HUES64 (cell line): ENCODE results near the gene DACT1.

Source experiments
- H3K27ac ChIP-seq: 2 replicates; pipeline ENCODE4 v1.7.0; 2013; ENCODE audit warnings: low read depth, low read length, inconsistent platforms
- H3K27me3 ChIP-seq: 2 replicates; pipeline ENCODE4 v1.6.1; 2013; ENCODE audit warnings: mild to moderate bottlenecking, low read length; ENCODE audit not compliant: insufficient read depth
- H3K36me3 ChIP-seq: 2 replicates; pipeline ENCODE4 v1.6.1; 2013; ENCODE audit warnings: mild to moderate bottlenecking, low read length; ENCODE audit not compliant: insufficient read depth
- H3K4me1 ChIP-seq: 2 replicates; pipeline ENCODE4 v1.6.1; 2013; ENCODE audit warnings: mild to moderate bottlenecking, low read length, moderate library complexity; ENCODE audit not compliant: insufficient read depth
- H3K4me3 ChIP-seq: 2 replicates; pipeline ENCODE4 v1.5.1; 2013; ENCODE audit warnings: mild to moderate bottlenecking, low read length, moderate library complexity
- H3K9ac ChIP-seq: 2 replicates; pipeline ENCODE4 v1.6.1; 2013; ENCODE audit warnings: mild to moderate bottlenecking, low read depth, low read length
- H3K9me3 ChIP-seq: 2 replicates; pipeline ENCODE4 v1.6.1; 2013; ENCODE audit warnings: low read depth, low read length; ENCODE audit not compliant: insufficient read depth
- WGBS: fragments of 150-250, 120-280 bp; methylation state at CpG from one replicate; pipeline ENCODE4 v1.1.7; 2013; ENCODE audit warnings: missing lambda C conversion rate; 5-methylcytosine and 5-hydroxymethylcytosine counted together

DACT1 gene

GRCh38 chr14:58693048-58693447 is 55.3 kb downstream of the DACT1 start:
- 78% methylated on average over 4 of the region's 4 CpGs for WGBS
- H3K9me3 ChIP-seq = peaks cover 8% of the 10 kb centered on the region
- peaks cover 9% of the 10 kb centered on the region for H3K4me1 ChIP-seq
- H3K4me3 ChIP-seq = no peak overlapping the region
- no peaks in the 10 kb centered on the region for H3K36me3 ChIP-seq
- H3K27ac ChIP-seq = no peak overlapping the region
- H3K27me3 ChIP-seq = no peaks in the 10 kb centered on the region
- H3K9ac ChIP-seq = no peak overlapping the region

GRCh38 chr14:58695514-58695913 is 57.8 kb downstream of the DACT1 start:
- Histone ChIP-seq H3K27me3 (no peaks in the 10 kb centered on the region), H3K4me3 (no peak overlapping the region), H3K4me1 (peaks cover 16% of the 10 kb centered on the region), H3K36me3 (no peaks in the 10 kb centered on the region), H3K9me3 (no peaks in the 10 kb centered on the region), H3K9ac (no peak overlapping the region), H3K27ac (no peak overlapping the region)
- 100% methylated on average over 1 of the region's 1 CpG for WGBS

DNA sequence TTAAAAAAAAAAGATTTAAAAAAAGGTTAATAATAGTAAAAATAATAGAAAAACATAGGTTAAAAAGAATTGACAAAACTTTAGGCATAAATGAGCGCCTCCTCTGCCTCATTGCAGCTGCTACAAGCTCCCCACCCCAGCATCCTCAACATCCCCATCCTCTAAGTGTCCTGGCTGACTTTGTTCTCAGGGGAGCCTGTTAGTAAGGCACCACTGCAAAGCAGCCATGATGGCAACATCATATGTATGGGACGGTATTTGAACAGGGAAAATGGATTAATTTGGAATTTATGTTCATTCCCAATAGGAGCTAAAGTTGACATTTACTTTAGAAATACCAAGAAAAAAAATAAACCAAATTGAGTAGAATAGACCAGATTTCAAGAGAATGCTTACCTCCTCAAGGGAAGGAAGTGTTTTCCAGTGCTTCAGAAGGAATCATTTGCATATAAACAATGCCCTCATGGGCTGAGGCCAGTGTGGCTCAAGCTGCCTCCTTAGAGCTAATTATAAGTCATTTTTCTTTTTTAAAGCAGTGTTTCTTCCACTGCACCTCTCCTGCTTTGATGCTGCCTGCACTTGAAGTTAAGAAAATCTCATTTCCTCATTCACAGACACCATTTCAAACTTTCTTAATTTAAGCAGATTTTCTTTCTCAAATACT is 59.6 kb downstream of the DACT1 start:
- H3K4me1 ChIP-seq = peaks cover 16% of the 10 kb centered on the region
- no peaks in the 10 kb centered on the region for H3K36me3 ChIP-seq
- 87% methylated on average over 2 of the region's 2 CpGs for WGBS
- no peaks in the 10 kb centered on the region for H3K9me3 ChIP-seq
- H3K27me3 ChIP-seq = no peaks in the 10 kb centered on the region
- H3K9ac ChIP-seq = no peak overlapping the region
- H3K27ac ChIP-seq = no peak overlapping the region
- H3K4me3 ChIP-seq = no peak overlapping the region
